ENCODE measurements around the gene LTA4H.
A peak's percentile ranks its signal among the peaks of the same experiment; 100 is the strongest.

The LTA4H gene

GRCh38 chr12:96034621-96035282, 635 bp downstream of the LTA4H start:
- peak; percentile 40 for DNase-seq (ENCODE audit: low read depth, low spot score)

- DNase-seq (ENCODE audit: low read depth, low spot score), result no peak
Measured at GRCh38 chr12:96033549-96034389, 1.6 kb downstream of the LTA4H start.

DNA sequence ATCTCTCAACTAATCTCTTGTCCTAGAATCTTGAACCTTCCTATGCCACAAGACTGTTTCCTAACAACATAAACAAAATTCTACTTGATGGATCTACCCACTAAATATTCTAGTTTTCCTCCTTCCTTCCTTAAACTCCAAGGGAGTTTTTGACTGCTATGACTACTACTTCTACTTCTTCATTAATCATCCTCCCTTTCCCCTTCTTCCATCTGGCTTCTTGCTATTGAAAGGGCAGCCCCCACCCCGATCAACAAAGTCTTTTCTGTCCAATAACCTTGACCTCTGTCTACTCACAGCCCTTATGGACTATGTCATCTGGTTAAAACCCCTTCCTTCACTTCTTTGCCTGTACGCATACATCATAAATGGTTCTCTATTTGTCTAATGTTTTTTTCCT, 5.6 kb downstream of the LTA4H start:
- DNase-seq (ENCODE audit: low read depth, low spot score), result no peak

GRCh38 chr12:96028538-96028937, 6.8 kb downstream of the LTA4H start:
- no peak for DNase-seq (ENCODE audit: low read depth, low spot score)

GRCh38 chr12:96026331-96026730, 9.1 kb downstream of the LTA4H start:
- no peak for DNase-seq (ENCODE audit: low read depth, low spot score)

DNA sequence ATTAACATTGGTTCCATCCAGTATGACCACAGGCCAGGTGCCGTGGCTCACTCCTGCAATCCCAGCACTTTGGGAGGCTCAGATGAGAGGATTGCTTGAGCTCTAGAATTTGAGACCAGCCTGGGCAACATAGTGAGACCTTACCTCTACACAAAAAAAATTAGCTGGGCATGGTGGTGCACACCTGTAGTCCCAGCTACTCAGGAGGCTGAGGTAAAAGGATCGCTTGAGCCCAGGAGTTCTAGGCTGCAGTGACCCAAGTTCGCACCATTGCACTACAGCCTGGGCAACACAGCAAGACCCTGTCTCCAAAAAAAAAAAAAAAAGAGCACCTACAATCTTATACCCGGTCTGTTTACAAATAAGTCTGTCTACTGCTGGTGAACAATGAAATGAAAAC, 9.9 kb downstream of the LTA4H start:
- no peak for DNase-seq (ENCODE audit: low read depth, low spot score)

- DNase-seq (ENCODE audit: low read depth, low spot score), result no peak
Measured at GRCh38 chr12:96020314-96021003, 14.9 kb downstream of the LTA4H start.

DNA sequence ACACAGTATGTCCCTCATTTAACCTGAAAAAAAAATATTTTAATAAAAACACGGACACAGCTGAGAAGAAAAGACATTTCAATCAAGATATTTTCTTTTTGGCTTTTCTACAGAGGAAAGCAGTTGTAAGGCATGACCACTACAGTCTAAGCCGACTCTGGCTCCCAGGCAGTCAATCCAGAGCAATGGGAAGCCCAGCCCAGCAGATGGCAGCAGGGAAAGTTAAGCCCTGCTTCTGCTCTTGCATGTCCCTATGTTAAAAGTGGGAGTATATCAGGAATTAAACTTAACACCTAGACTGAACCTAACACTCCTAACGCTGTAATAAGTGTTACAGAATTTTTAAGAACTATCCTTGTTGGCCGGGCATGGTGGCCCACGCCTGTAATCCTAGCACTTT, 19.7 kb downstream of the LTA4H start:
- DNase-seq (ENCODE audit: low read depth, low spot score), result peak; percentile 38

DNA sequence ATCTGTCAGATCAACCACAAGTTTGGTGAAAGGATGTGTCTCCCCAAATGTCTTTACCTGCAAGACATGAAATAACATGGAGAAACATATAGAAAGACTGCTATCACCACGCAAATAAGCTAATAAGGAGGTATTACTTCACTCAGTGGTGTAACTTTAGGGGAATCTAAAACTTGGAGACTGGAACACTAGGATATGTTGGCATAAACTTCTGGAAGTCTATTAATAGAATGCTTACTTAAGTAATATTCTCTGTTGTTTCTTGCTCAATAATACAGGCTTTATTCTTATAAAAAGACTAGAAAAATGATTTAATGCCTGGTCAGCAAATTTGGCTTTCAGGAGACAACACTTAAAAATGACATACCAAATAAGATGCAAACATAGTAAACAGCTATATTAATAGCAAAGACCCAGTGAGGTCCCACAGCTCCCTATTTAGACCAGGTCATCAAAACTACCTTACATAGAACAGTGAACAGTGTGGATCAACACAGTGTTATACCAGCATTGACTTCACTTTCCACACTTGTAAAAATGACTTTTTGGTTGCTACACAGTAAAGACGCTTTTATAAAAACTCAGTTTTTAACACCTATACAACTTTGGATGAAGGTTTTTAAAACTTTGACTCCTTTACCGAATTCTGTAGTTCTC, 20.3 kb downstream of the LTA4H start:
- no peak for DNase-seq (ENCODE audit: low read depth, low spot score)

- DNase-seq (ENCODE audit: low read depth, low spot score), result no peak
Measured at GRCh38 chr12:96007729-96008128, 27.7 kb downstream of the LTA4H start.

DNA sequence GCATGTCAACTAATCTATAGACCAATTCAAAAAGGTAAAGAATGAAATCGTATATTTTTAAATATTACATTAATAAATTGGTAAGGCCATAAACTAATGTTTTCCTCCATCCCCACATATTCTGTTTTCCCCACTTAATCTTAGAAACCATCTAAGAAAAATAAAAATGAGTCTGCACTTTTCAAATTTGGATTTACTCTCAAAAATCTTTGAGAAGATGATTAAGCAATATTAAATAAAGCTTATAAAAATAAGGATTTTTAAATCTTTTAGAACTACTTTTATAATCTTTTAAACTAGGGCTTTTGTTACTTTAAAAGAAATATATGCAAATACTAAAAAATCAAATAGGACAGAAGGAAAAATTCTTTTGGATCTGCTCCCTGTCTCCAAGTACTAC, 28.7 kb downstream of the LTA4H start:
- DNase-seq (ENCODE audit: low read depth, low spot score), result no peak

DNA sequence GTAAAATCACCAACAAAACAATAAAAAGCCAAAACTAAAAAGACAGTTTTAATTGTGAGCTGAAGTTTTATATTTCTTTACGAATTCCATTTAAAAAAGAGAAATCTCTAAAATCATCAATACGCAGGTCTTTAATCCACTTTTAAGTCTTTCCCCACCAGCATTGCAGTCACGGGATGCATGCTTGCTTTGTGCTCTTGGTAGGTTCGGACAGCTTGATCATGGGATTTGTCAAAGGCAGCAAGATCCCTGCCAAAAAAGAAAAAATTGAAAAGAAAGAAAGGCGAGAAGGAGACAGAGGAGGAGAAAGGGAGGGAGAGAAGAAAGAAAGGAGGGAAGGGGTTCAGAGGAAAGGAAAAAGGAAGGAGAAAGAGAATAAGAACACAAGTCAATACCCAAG, 34.5 kb downstream of the LTA4H start:
- DNase-seq (ENCODE audit: low read depth, low spot score), result no peak

GRCh38 chr12:95999484-95999883, 35.9 kb downstream of the LTA4H start:
- DNase-seq (ENCODE audit: low read depth, low spot score), result no peak

DNA sequence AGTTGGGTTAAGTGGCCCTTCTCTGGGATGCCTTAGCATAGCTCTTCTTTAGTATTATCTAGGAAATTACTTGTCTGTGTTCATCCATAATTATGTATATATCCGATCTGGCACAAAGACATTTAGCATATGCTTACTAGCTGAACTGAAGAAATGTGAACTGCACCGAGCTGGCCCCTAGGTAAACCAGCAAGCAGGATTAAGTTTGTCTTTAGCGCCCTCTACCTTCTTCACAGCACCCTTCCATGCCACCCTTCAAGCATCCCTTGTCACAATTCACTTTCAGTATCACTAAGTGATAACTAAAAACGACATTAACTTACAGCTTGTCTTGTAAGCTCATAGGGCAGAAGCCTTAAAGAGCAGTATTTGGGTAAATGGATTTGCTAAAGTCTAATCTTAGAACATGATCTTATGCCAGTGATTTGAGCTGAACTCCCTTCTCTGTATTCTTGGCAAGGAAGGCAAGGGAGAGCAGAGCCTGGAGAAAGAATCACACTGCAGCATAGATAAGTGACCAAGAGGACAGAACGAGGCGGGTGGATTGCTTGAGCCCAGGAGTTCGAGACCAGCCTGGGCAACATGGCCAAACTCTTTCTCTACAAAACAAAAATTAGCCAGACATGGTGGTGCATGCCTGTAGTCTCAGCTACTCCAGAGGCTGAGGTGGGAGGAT, 36.6 kb downstream of the LTA4H start:
- peak; percentile 61 for DNase-seq (ENCODE audit: low read depth, low spot score)

- no peak for DNase-seq (ENCODE audit: low read depth, low spot score)
Measured at GRCh38 chr12:95997911-95998510, 37.4 kb downstream of the LTA4H start.

DNA sequence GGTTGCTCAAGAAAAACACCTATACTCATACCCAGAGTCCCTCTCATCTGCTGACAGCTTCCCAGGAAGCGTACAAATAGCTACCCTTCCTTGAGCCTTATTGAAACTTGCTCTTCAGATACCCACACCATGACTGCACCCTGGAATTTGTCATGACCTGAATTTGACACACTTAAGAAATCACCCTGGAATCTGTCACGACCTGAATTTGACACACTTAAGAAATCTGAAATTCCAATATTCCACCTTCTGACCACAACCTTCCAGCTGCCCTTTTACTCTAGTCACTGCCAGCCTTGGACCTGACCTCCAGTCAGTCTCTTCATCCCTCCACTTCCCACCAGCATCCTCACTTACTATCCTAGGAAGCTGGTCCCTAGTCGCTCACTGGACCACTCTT, 38.1 kb downstream of the LTA4H start:
- no peak for DNase-seq (ENCODE audit: low read depth, low spot score)

DNA sequence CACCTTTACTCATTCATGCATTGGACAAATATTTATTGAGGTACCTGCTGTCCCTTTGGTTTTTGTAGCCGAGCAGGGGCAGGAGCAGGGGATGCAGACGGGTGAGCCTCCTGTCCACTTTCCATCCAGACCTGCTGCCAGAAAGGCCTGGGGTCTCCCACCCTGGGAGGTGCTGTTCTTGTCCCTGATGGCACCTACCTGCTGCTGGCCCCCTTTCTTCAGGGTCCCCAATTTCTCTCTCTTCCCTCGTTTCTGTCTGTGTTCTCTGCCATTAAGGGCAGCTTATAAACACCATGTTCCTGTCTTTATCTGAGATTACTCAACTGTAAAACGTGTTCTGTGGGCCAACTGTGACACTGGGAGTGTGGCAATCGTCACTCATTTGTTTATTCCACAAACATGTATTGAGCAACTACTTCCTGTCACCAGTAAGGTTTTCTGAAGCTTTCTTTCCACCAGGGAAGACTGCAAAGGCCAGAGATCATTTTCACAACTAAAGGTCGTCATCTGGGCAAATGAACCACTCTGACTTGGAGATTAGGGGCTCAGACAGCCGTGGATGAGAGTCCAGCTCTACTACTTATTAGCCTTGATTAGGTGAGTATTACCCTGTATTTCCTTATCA, 39.2 kb downstream of the LTA4H start, which contains the start of gene HAL:
Gene HAL, minus strand, starts transcription at position 311 of the 625 bp plus-strand sequence. CDS start 434 bp downstream, outside the sequence.
- DNase-seq (ENCODE audit: low read depth, low spot score), result no peak

DNA sequence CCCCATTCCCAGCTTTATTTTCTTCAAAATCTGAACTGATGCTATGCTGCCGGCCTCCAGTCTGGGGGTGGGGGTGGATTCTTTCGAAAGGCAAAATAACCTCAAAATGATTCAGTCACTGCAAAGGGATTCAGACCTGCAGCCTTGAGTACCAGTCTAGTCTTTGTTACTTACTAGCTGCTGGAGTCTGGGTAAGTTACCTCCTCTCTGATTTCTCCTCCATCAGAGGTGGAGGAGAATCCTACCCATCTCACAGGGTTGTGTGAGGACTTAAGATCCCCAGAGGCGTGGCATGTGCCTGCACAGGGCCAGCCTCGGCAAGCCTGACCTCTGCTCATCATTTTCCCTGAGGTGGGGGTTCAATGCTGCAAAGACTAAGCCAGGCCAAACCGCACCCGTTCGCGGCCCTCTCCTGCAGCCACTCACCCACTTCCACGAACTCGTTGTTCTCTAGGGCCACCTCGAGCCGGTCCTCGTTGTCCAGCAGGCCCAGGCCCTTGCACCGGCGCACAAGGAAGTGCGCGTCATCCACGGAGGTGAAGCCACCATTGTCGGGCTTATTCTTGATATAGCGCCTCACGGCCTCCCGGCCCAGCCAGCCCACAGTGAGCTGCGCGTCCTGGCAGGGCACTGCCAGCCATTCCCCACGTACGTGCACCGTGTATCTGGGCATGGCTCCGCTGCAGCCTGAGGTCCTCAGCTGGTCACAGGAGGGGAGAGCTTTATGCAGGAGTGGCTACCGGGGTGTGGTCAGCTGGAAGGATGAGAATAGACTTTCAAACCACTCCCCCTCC, 40.0 kb downstream of the LTA4H start:
- DNase-seq (ENCODE audit: low read depth, low spot score), result no peak

DNA sequence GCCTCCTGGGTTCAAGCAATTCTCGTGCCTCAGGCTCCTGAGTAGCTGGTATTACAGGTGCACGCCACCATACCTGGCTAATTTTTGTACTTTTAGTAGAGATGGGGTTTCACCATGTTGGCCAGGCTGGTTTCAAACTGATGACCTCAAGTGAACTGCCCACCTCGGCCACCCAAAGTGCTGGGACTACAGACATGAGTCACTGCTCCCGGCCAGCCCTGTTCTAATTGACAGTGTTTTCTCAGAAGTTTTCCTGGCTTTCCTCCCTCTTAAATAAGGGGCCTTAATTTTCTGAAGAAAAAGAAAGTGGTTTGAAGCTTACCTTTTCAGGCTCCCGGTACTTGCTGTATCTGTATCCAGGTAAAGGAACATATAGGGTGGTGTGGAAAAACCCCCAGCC, 40.9 kb downstream of the LTA4H start:
- DNase-seq (ENCODE audit: low read depth, low spot score), result no peak

DNA sequence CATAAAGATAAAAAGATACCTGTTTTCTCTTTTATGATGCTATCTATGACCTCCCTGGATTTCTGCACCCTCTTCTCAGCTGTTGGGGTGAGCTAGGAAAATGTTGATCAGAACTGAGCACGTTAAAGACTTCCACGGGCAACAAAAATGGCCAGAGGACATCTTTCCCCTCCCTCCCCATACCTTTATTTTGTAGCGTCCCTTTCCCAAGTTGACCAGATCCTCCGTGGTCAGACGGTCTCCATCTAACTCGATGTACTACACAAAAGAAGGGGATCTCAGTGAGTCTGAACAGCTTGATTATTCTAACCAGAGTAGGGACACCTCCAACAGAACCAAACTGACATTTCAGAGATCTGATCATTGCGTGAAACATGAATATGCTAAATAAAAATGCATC, 41.5 kb downstream of the LTA4H start:
- DNase-seq (ENCODE audit: low read depth, low spot score), result no peak
